ENCODE data around the gene SHC3.

The SHC3 gene

GRCh38 chr9:89154651-89155336, 23.8 kb downstream of the SHC3 start:
- no peak for DNase-seq (ENCODE audit: low read depth in 2 of 2, low spot score in 1 of 2)

GRCh38 chr9:89154218-89154617, 24.4 kb downstream of the SHC3 start:
- no peak for DNase-seq (ENCODE audit: low read depth in 2 of 2, low spot score in 1 of 2)

- no peak for DNase-seq (ENCODE audit: low read depth in 2 of 2, low spot score in 1 of 2)
Measured at GRCh38 chr9:89153232-89154017, 25.2 kb downstream of the SHC3 start.

GRCh38 chr9:89149726-89150125, 28.9 kb downstream of the SHC3 start:
- DNase-seq (ENCODE audit: low read depth in 2 of 2, low spot score in 1 of 2) = no peak

GRCh38 chr9:89145097-89145496, 33.5 kb downstream of the SHC3 start:
- DNase-seq (ENCODE audit: low read depth in 2 of 2, low spot score in 1 of 2) = no peak

GRCh38 chr9:89144238-89144637, 34.4 kb downstream of the SHC3 start:
- DNase-seq (ENCODE audit: low read depth in 2 of 2, low spot score in 1 of 2) = no peak

GRCh38 chr9:89143266-89143665, 35.4 kb downstream of the SHC3 start:
- DNase-seq (ENCODE audit: low read depth in 2 of 2, low spot score in 1 of 2) = no peak

GRCh38 chr9:89139455-89139854, 39.2 kb downstream of the SHC3 start:
- no peak for DNase-seq (ENCODE audit: low read depth in 2 of 2, low spot score in 1 of 2)

- DNase-seq (ENCODE audit: low read depth in 2 of 2, low spot score in 1 of 2) = no peak
Measured at GRCh38 chr9:89138463-89139390, 39.9 kb downstream of the SHC3 start.

- DNase-seq (ENCODE audit: low read depth in 2 of 2, low spot score in 1 of 2) = no peak
Measured at GRCh38 chr9:89137542-89138462, 40.8 kb downstream of the SHC3 start.

GRCh38 chr9:89135591-89136166, 42.9 kb downstream of the SHC3 start:
- DNase-seq (ENCODE audit: low read depth in 2 of 2, low spot score in 1 of 2) = no peak

GRCh38 chr9:89134709-89135108, 43.9 kb downstream of the SHC3 start:
- DNase-seq (ENCODE audit: low read depth in 2 of 2, low spot score in 1 of 2) = no peak

- no peak for DNase-seq (ENCODE audit: low read depth in 2 of 2, low spot score in 1 of 2)
Measured at GRCh38 chr9:89122949-89123348, 55.7 kb downstream of the SHC3 start.

GRCh38 chr9:89120704-89121103, 57.9 kb downstream of the SHC3 start:
- DNase-seq (ENCODE audit: low read depth in 2 of 2, low spot score in 1 of 2) = no peak

GRCh38 chr9:89116805-89117192, 61.8 kb downstream of the SHC3 start:
- no peak for DNase-seq (ENCODE audit: low read depth in 2 of 2, low spot score in 1 of 2)

GRCh38 chr9:89116064-89116804, 62.4 kb downstream of the SHC3 start:
- DNase-seq (ENCODE audit: low read depth in 2 of 2, low spot score in 1 of 2) = no peak

GRCh38 chr9:89115426-89115825, 63.2 kb downstream of the SHC3 start:
- no peak for DNase-seq (ENCODE audit: low read depth in 2 of 2, low spot score in 1 of 2)

- no peak for DNase-seq (ENCODE audit: low read depth in 2 of 2, low spot score in 1 of 2)
Measured at GRCh38 chr9:89114741-89115140, 63.9 kb downstream of the SHC3 start.

GRCh38 chr9:89113851-89114250, 64.8 kb downstream of the SHC3 start:
- DNase-seq (ENCODE audit: low read depth in 2 of 2, low spot score in 1 of 2) = no peak

- DNase-seq (ENCODE audit: low read depth in 2 of 2, low spot score in 1 of 2) = no peak
Measured at GRCh38 chr9:89112243-89112642, 66.4 kb downstream of the SHC3 start.
